Daoy (cell line): ENCODE measurements around the gene TMEM119. TPM values are rescaled to one million over a fixed set of nuclear protein-coding genes. Genes with fewer than 3 reads are reported as not detected.

Experiments used
- DNase-seq: peaks from one replicate; pipeline ENCODE4 v3.0.0-alpha.2; 2015; ENCODE audit warnings: low read depth
- total RNA-seq: library from RNA; depleted of rRNA; stranded (reverse); fragments of >200 nt; shearing (Covaris generic); gene quantifications from 2 replicates; pipeline ENCODE4 v1.2.3, GENCODE V29; 2014

The TMEM119 gene
- total RNA-seq, 1 experiment from 2014 or later = 1.1 TPM

- peak; percentile 90 for DNase-seq
Measured at GRCh38 chr12:108616941-108617858, 19.3 kb upstream of the TMEM119 start.

GRCh38 chr12:108616359-108616758, 18.5 kb upstream of the TMEM119 start:
- no peak for DNase-seq

DNA sequence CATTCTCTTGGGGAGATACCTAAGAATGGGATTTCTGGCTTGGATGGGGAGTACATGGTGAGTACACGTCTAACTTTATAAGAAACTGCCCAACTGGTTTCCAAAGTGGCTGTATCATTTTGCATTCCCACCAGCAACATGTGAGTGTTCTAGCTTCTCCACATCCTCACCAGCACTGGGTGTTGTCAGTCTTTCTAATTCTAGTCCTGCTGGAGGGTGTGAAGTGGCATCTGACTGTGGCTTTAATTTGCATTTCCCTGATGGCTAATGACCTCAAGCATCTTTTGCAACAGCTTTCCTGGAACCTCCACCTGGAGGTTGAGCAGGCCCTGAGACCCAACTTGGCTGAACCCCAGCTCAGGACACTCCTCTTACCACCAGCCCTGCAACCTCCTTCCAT, 18.0 kb upstream of the TMEM119 start:
- DNase-seq = no peak

GRCh38 chr12:108614639-108615038, 16.8 kb upstream of the TMEM119 start:
- DNase-seq = no peak

GRCh38 chr12:108614041-108614440, 16.2 kb upstream of the TMEM119 start:
- no peak for DNase-seq

GRCh38 chr12:108613548-108613947, 15.7 kb upstream of the TMEM119 start:
- peak; percentile 70 for DNase-seq

- peak; percentile 64 for DNase-seq
Measured at GRCh38 chr12:108612788-108613282, 15.0 kb upstream of the TMEM119 start.

GRCh38 chr12:108611884-108612415, 14.1 kb upstream of the TMEM119 start:
- peak; percentile 94 for DNase-seq

DNA sequence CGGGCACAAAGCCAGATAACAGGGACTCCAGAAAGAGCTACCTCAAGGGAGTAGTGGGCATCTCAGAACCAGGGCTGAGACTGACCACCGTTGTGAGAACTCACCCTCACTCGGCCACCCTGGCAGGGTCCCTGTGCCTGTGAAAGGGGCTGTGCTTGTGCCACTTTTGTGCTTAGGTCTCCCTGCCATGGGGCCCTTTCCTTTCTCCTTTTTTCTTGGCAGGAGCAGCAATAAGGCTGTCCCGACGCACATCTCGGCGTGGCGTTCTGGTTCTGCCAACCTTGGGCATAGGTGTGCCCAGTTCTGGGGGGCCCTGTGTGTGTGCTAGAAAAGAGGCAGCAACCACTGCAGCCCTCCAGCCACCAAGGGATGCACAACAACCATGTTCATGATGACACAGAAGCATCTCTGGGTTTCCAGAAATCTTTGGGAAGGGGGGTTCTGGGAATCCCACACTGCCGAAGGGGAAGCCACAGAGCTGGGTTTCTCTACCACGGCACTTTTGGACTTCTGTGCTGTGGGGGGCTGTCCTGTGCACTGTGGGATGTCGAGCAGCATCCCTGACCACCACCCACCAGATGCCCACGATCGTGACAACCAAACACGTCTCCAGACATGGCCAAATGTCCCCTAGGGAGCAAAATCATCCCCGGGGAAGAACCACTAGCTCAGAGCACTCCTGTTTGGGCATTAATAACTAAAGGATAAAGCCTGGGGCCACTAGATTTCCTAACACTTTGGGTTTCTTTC, 13.1 kb upstream of the TMEM119 start:
- DNase-seq = no peak

DNA sequence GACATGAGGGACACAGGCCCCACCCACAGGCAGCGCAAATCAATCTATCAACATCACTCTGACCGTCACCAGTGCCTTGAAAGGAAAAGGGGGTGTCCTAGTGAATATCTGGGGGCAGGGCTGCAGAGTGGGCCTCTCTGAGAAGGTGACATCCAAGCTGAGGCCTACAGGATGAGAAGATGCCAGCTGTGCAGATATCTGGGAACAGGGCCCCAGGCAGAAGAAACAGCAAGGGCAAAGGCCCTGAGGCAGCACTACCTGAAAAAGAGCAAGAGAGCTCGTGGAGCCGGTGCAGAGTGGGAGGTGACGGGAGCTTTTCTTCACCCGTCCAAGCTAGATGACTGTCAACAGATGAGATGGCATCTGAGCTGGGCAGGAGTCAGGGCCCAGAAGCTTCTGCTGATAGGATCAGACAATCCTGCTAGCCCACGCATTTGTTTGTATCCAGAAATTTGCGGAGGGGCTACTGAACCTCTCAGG, 12.5 kb upstream of the TMEM119 start:
- no peak for DNase-seq

GRCh38 chr12:108609537-108610335, 11.9 kb upstream of the TMEM119 start:
- DNase-seq = peak; percentile 61

GRCh38 chr12:108608616-108609015, 10.7 kb upstream of the TMEM119 start:
- DNase-seq = no peak

DNA sequence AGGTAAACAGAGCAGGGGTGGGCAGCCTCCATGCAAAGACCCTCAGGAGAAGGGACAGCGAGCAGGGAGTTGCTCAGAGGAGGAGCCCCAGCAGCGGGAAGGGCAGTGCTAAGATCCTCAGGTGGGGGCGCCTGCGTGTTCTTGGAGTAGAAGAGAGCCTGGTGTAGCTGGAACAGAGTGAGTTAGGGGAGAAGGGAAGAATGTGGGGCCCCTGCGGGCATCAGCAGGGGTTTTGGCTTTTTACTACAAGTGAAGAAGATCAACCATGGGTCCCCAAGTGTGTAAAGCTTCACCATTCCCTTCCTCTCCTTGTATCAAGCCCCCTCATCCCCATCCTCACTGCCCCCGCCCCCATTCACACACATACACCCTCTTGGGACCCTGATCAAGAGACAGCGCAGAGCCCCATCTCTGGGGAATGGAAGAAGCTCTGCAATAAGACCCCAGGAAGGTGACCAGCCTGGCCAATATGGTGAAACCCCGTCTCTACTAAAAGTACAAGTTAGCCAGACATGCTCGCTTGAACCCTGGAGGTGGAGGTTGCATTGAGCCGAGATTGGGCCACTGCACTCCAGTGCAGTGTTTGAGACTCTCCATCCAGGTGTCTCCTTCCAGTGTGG, 10.2 kb upstream of the TMEM119 start:
- no peak for DNase-seq

DNA sequence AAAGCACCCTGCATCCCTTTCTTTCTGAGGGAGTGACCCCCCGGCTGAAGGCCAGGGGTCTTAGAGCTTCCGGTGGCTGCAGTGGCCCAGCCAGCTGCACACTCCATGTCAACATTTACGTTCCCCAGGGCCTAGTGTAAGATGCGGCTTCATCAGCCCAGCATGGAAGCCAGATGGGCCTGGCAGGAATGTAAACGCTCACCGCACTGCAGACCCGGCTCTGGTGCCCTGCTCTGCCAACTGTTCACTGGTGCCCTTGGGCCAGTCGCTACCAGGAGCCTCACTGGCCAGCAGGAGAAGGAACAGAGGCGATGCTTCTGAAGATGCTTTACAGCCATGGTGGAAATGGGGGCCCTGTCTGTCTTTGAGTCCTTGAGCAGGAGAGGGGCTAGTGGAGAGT, 8.6 kb upstream of the TMEM119 start:
- no peak for DNase-seq

- DNase-seq = no peak
Measured at GRCh38 chr12:108605690-108606406, 8.0 kb upstream of the TMEM119 start.

- DNase-seq = no peak
Measured at GRCh38 chr12:108605000-108605689, 7.3 kb upstream of the TMEM119 start.

GRCh38 chr12:108604208-108604941, 6.5 kb upstream of the TMEM119 start:
- DNase-seq = no peak

GRCh38 chr12:108603743-108604142, 5.9 kb upstream of the TMEM119 start:
- DNase-seq = no peak
